Measurements from ENCODE around the gene TMEM221. TPM values are rescaled to one million over a fixed set of nuclear protein-coding genes. Genes with fewer than 3 reads are reported as not detected.

TMEM221 gene
- total and polyA plus RNA-seq, 10 of the 15 experiments (the other 5 are each of a cell fraction or from before 2014, with no cell fraction given): 0.04 to 0.24 TPM; not detected in 8

- TF ChIP-seq NKRF (conservative IDR thresholded peaks at IDR 0.05): 0 out of 2 replicates have a peak, but pooled peaks have one; percentile 24
- TF ChIP-seq STAT3 (IDR thresholded peaks at IDR 0.05; ENCODE audit: low read depth, low read length): no peak
- TF ChIP-seq MEF2A (IDR thresholded peaks at IDR 0.05; ENCODE audit: insufficient read depth, low read depth, low read length): no peak
- peak; percentile 65; the same call in 1 of the 2 replicates for TF ChIP-seq RB1 (IDR thresholded peaks at IDR 0.05; ENCODE audit: borderline replicate concordance)
- peak; percentile 94 for TF ChIP-seq NFXL1 (IDR thresholded peaks at IDR 0.05; ENCODE audit: borderline replicate concordance)
- TF ChIP-seq SUPT20H (IDR thresholded peaks at IDR 0.05; ENCODE audit: borderline replicate concordance, control insufficient read depth, low read depth, low read length): no peak
- TF ChIP-seq KDM1A (IDR thresholded peaks at IDR 0.05; ENCODE audit: borderline replicate concordance): peak; percentile 76; the same call in 1 of the 2 replicates
- 0 out of 2 replicates have a peak, but pooled peaks have one; percentile 79 for TF ChIP-seq CHD4 (IDR thresholded peaks at IDR 0.05)
- TF ChIP-seq YY1 (IDR thresholded peaks at IDR 0.05; ENCODE audit: low read depth, low read length): 0 out of 2 replicates have a peak, but pooled peaks have one; percentile 50
- TF ChIP-seq POU2F2 (IDR thresholded peaks at IDR 0.05; ENCODE audit: borderline replicate concordance, low read depth, low read length): peak; percentile 61; the same call in 2 of the 3 replicates
- TF ChIP-seq CTCF (IDR thresholded peaks at IDR 0.05 in 2 of 3, conservative IDR thresholded peaks at IDR 0.05 in 1 of 3; ENCODE audit: control insufficient read depth in 2 of 3, extremely low read depth in 1 of 3, insufficient read depth in 1 of 3, low read depth in 3 of 3, low read length in 3 of 3): peak; percentile 71 to 77 (median 73)
- TF ChIP-seq POLR2A (IDR thresholded peaks at IDR 0.05; ENCODE audit: low read depth, low read length): peak; percentile 35; the same call in 1 of the 2 replicates
- TF ChIP-seq SMARCA5 (IDR thresholded peaks at IDR 0.05): peak; percentile 99
- peak; percentile 92 for TF ChIP-seq NBN (IDR thresholded peaks at IDR 0.05)
- peak; percentile 95 for TF ChIP-seq ZNF217 (IDR thresholded peaks at IDR 0.05)
- peak; percentile 16 for TF ChIP-seq E2F8 (IDR thresholded peaks at IDR 0.05; ENCODE audit: low read depth, partially characterized antibody)
Measured at GRCh38 chr19:17394891-17395415, 53.5 kb downstream of the TMEM221 start (continued).
